Panc1 (cell line): Measurements from ENCODE around the gene IL2RA. TPM values are rescaled to one million over a fixed set of nuclear protein-coding genes. Genes with fewer than 3 reads are reported as not detected.
"Not testable (repeated sequence)": the region's sequence is repeated elsewhere in the genome, so short reads cannot be mapped to it uniquely, and the experiment has no call there.

Experiments used
- ATAC-seq: fragments of 200-7000 bp; cut with Tn5 transposase; 2 replicates; pipeline ENCODE4 v1.9.1; 2020; ENCODE audit warnings: mild to moderate bottlenecking, moderate library complexity
- BruUV-seq: library from RNA; stranded (reverse); fragments of 400-500 nt; replicated peaks from 2 replicates; lab custom pipeline; 2021; lab: Mats Ljungman, UMichigan
- CTCF ChIA-PET: fragments of 300-600 bp; sonication (Branson Sonifier 250); formaldehyde crosslinking; loops from one replicate; lab custom pipeline; 2022; ENCODE audit warnings: antibody characterized with exemption; lab: Charles Lee
- POLR2A ChIA-PET: fragments of 300-600 bp; sonication (Branson Sonifier 250); formaldehyde crosslinking; loops from one replicate; lab custom pipeline; 2022; ENCODE audit warnings: antibody characterized with exemption; lab: Charles Lee
- DNase-seq: peaks from one replicate; pipeline ENCODE4 v3.0.0-alpha.2; 2010; ENCODE audit warnings: low read depth, low spot score
- H3K27ac ChIP-seq: 2 replicates; pipeline ENCODE4 v1.5.1; 2011; ENCODE audit warnings: mild to moderate bottlenecking, low read length, inconsistent platforms
- H3K27me3 ChIP-seq: fragments of 200-500 bp; sonication (Bioruptor generic); 2 replicates; pipeline ENCODE4 v1.6.0; 2014; ENCODE audit warnings: low read length, inconsistent platforms; ENCODE audit not compliant: control insufficient read depth, insufficient read depth
- H3K36me3 ChIP-seq: fragments of 200-500 bp; sonication (Bioruptor generic); 2 replicates; pipeline ENCODE4 v1.5.1; 2014; ENCODE audit warnings: inconsistent platforms, mild to moderate bottlenecking, low read length, moderate library complexity; ENCODE audit not compliant: control insufficient read depth, insufficient read depth
- H3K4me1 ChIP-seq: 2 replicates; pipeline ENCODE4 v1.5.1; 2011; ENCODE audit warnings: inconsistent platforms, mild to moderate bottlenecking, low read length, moderate library complexity; ENCODE audit not compliant: control insufficient read depth, insufficient read depth
- H3K4me3 ChIP-seq, 2 experiments: 2 replicates each; pipeline ENCODE4 v1.5.1; 2011 to 2012; ENCODE audit warnings: low read depth in 2 of 2, low read length in 2 of 2, mild to moderate bottlenecking in 2 of 2, inconsistent platforms in 1 of 2, moderate library complexity in 1 of 2
- H3K9me3 ChIP-seq: fragments of 200-500 bp; sonication (Bioruptor generic); 2 replicates; pipeline ENCODE4 v1.5.1; 2014; ENCODE audit warnings: low read depth, mild to moderate bottlenecking, inconsistent platforms, low read length, moderate library complexity; ENCODE audit not compliant: control insufficient read depth, insufficient read depth
- POLR2AphosphoS5 ChIP-seq: IDR thresholded peaks from 2 replicates; pipeline ENCODE4 v1.6.1; 2012; ENCODE audit warnings: mild to moderate bottlenecking, low read depth, low read length, moderate library complexity
- SIN3A ChIP-seq: IDR thresholded peaks from 2 replicates; pipeline ENCODE4 v1.6.1; 2012; ENCODE audit warnings: low read depth, mild to moderate bottlenecking, low read length, moderate library complexity, borderline replicate concordance; ENCODE audit not compliant: insufficient read depth
- TCF7L2 ChIP-seq: IDR thresholded peaks from 2 replicates; pipeline ENCODE4 v1.6.1; 2011; ENCODE audit warnings: mild to moderate bottlenecking, low read depth, low read length, inconsistent platforms
- in situ Hi-C: cut with HindIII; loops from 2 replicates; pipeline ENCODE4 v1.10.0; 2016; ENCODE audit warnings: low sequenced_read_pairs, low pct_unique_long_range_greater_than_20kb
- intact Hi-C: fragments of 100-400 bp; cut with micrococcal nuclease; formaldehyde crosslinking; loops from one replicate; pipeline ENCODE4 v1.10.0; 2022; ENCODE audit not compliant: unreplicated experiment
- total RNA-seq: library from RNA; stranded (reverse); gene quantifications from one replicate; pipeline ENCODE4 v1.2.1, GENCODE V29; 2021; ENCODE audit not compliant: unreplicated experiment
- TF ChIP-seq, protein P1 (sequence below): fragments of 450-650 bp; IDR thresholded peaks from 2 replicates; pipeline ENCODE4 v1.5.1; 2017; ENCODE audit warnings: mild to moderate bottlenecking
- TF ChIP-seq, protein P2 (sequence below), 2 experiments: IDR thresholded peaks; 2 replicates each; pipeline ENCODE4 v1.6.1; 2011 to 2012; ENCODE audit warnings: low read depth in 2 of 2, control low read depth in 1 of 2, low read length in 1 of 2, mild to moderate bottlenecking in 1 of 2, moderate library complexity in 1 of 2; ENCODE audit not compliant: insufficient read depth in 1 of 2

The IL2RA gene
- total RNA-seq, 1 experiment from 2014 or later, result 0.33 TPM

DNA sequence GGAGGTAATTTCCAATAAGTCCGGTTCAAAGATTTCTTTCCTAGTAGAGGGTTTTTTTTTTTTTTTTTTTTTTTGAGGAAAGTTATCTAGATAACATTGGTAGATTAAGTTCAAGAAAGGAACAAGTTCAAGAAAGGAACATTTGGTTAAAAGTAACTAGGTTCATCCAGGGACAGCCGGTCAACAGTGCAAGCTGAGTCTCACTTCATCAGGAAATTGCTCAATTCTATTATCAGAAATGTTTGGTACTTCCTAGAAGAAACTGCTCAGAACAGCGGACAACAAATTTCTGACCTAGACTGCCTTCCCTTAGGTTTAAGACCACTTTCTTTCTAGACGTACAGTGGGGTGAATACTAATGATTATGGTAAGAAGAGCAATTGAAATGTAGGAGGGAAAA is 3.7 kb upstream of the IL2RA start:
- intact Hi-C loops (no loop called here), in situ Hi-C loops (no loop called here)
- ATAC-seq (no peak), DNase-seq (no peak)
- ChIA-PET CTCF (interaction anchor here (0.6 kb wide), 1 partner anchor 22 kb away, joined by 4 read pairs; no protein-coding TSS in a partner anchor), POLR2A (no interaction called here)
- no peak for TF ChIP-seq POLR2AphosphoS5
- no peak for TF ChIP-seq SIN3A
- TF ChIP-seq, protein P1, sequence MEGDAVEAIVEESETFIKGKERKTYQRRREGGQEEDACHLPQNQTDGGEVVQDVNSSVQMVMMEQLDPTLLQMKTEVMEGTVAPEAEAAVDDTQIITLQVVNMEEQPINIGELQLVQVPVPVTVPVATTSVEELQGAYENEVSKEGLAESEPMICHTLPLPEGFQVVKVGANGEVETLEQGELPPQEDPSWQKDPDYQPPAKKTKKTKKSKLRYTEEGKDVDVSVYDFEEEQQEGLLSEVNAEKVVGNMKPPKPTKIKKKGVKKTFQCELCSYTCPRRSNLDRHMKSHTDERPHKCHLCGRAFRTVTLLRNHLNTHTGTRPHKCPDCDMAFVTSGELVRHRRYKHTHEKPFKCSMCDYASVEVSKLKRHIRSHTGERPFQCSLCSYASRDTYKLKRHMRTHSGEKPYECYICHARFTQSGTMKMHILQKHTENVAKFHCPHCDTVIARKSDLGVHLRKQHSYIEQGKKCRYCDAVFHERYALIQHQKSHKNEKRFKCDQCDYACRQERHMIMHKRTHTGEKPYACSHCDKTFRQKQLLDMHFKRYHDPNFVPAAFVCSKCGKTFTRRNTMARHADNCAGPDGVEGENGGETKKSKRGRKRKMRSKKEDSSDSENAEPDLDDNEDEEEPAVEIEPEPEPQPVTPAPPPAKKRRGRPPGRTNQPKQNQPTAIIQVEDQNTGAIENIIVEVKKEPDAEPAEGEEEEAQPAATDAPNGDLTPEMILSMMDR, result no peak
- TF ChIP-seq, protein P2, sequence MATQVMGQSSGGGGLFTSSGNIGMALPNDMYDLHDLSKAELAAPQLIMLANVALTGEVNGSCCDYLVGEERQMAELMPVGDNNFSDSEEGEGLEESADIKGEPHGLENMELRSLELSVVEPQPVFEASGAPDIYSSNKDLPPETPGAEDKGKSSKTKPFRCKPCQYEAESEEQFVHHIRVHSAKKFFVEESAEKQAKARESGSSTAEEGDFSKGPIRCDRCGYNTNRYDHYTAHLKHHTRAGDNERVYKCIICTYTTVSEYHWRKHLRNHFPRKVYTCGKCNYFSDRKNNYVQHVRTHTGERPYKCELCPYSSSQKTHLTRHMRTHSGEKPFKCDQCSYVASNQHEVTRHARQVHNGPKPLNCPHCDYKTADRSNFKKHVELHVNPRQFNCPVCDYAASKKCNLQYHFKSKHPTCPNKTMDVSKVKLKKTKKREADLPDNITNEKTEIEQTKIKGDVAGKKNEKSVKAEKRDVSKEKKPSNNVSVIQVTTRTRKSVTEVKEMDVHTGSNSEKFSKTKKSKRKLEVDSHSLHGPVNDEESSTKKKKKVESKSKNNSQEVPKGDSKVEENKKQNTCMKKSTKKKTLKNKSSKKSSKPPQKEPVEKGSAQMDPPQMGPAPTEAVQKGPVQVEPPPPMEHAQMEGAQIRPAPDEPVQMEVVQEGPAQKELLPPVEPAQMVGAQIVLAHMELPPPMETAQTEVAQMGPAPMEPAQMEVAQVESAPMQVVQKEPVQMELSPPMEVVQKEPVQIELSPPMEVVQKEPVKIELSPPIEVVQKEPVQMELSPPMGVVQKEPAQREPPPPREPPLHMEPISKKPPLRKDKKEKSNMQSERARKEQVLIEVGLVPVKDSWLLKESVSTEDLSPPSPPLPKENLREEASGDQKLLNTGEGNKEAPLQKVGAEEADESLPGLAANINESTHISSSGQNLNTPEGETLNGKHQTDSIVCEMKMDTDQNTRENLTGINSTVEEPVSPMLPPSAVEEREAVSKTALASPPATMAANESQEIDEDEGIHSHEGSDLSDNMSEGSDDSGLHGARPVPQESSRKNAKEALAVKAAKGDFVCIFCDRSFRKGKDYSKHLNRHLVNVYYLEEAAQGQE (IDR thresholded peaks at IDR 0.05; ENCODE audit: insufficient read depth in 1 of 2, low read depth in 2 of 2, low read length in 1 of 2), result no peak
- no peak for TF ChIP-seq TCF7L2
- no peaks in the 10 kb centered on the region for H3K9me3 ChIP-seq
- BruUV-seq, result no TSS peak
- H3K27ac ChIP-seq, result no peak overlapping the region
- no peak overlapping the region for H3K4me3 ChIP-seq
- H3K27me3 ChIP-seq, result no peaks in the 10 kb centered on the region; the same call in 1 of the 2 replicates
- no peaks in the 10 kb centered on the region for H3K36me3 ChIP-seq
- no peaks in the 10 kb centered on the region for H3K4me1 ChIP-seq

DNA sequence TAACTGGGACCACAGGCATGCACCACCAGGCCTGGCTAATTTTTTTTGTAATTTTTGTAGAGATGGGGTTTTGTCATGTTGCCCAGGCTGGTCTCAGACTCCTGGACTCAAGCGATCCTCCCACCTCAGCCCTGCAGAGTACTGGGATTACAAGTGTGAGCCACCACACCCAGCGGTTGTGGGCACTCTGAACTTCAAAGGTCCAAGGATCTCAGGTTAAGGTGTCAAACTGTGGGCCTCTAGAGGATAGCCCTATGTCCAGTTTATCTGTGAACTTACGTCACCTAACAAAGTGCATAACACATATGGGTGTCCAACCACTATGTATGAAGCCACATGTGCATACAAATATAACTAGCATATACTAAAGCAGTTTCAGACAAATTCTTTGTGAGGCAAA is 3.2 kb upstream of the IL2RA start:
- no peak overlapping the region for H3K4me3 ChIP-seq
- no peak overlapping the region for H3K27ac ChIP-seq
- no peaks in the 10 kb centered on the region for H3K36me3 ChIP-seq
- ATAC-seq, result no peak
- H3K4me1 ChIP-seq, result no peaks in the 10 kb centered on the region
- in situ Hi-C loops (no loop called here), intact Hi-C loops (no loop called here)
- no peaks in the 10 kb centered on the region for H3K9me3 ChIP-seq
- POLR2A ChIA-PET, result no interaction called here
- DNase-seq, result no peak
- H3K27me3 ChIP-seq, result no peaks in the 10 kb centered on the region; the same call in 1 of the 2 replicates
- BruUV-seq, result no TSS peak
- TF ChIP-seq, protein P2 (IDR thresholded peaks at IDR 0.05; ENCODE audit: insufficient read depth in 1 of 2, low read depth in 2 of 2, low read length in 1 of 2), result no peak
- TF ChIP-seq POLR2AphosphoS5 (no peak), TCF7L2 (no peak), SIN3A (no peak)
- TF ChIP-seq, protein P1, result no peak
- CTCF ChIA-PET, result no interaction called here

DNA sequence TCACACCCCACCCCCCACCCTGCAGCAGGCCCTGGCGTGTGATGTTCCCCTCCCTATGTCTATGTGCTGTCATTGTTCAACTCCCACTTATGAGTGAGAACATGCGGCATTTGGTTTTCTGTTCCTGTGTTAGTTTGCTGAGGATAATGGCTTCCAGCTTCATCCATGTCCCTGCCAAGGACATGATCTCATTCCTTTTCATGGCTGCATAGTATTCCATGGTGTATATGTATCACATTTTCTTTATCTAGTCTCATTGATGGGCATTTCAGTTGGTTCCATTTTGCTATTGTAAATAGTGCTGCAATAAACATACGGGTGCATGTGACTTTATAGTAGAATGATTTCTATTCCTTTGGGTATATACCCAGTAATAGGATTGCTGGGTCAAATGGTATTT is 2.6 kb upstream of the IL2RA start:
- ATAC-seq, H3K4me1 ChIP-seq, H3K27ac ChIP-seq, DNase-seq, CTCF ChIA-PET, BruUV-seq, H3K4me3 ChIP-seq, intact Hi-C loops, H3K36me3 ChIP-seq, in situ Hi-C loops, POLR2A ChIA-PET, H3K27me3 ChIP-seq, H3K9me3 ChIP-seq: not testable (repeated sequence)
